ENCODE data around the gene ATP5F1D. TPM values are rescaled to one million over a fixed set of nuclear protein-coding genes. Genes with fewer than 3 reads are reported as not detected.

The ATP5F1D gene
- total and polyA plus RNA-seq, 2 of the 13 experiments (the other 11 are each of a cell fraction or from before 2014, with no cell fraction given), result 39.4 to 78.7 TPM

- TF ChIP-seq TGIF2 (CRISPR knock-in tag; IDR thresholded peaks at IDR 0.05) (no peak), IRF2 (CRISPR knock-in tag; IDR thresholded peaks at IDR 0.05) (no peak), ZNF7 (CRISPR knock-in tag; IDR thresholded peaks at IDR 0.05) (no peak), ZNF556 (CRISPR knock-in tag; IDR thresholded peaks at IDR 0.05; ENCODE audit: borderline replicate concordance) (no peak), MYC (CRISPR knock-in tag; IDR thresholded peaks at IDR 0.05; ENCODE audit: borderline replicate concordance) (peak; percentile 14; the same call in 1 of the 2 replicates), ZBTB40 (IDR thresholded peaks at IDR 0.05) (no peak), ZBTB40 (CRISPR knock-in tag; IDR thresholded peaks at IDR 0.05) (0 out of 2 replicates have a peak, but pooled peaks have one; percentile 34), ZNF773 (CRISPR knock-in tag; IDR thresholded peaks at IDR 0.05; ENCODE audit: borderline replicate concordance) (no peak), ZNF580 (CRISPR knock-in tag; IDR thresholded peaks at IDR 0.05; ENCODE audit: borderline replicate concordance, low read depth) (0 out of 2 replicates have a peak, but pooled peaks have one; percentile 6), MTF2 (CRISPR knock-in tag; IDR thresholded peaks at IDR 0.05; ENCODE audit: borderline replicate concordance) (no peak), LCORL (IDR thresholded peaks at IDR 0.05) (no peak), LCORL (CRISPR knock-in tag; IDR thresholded peaks at IDR 0.05) (0 out of 2 replicates have a peak, but pooled peaks have one; percentile 16), POGK (CRISPR knock-in tag; conservative IDR thresholded peaks at IDR 0.05) (no peak)
- TF ChIP-seq, protein P1, sequence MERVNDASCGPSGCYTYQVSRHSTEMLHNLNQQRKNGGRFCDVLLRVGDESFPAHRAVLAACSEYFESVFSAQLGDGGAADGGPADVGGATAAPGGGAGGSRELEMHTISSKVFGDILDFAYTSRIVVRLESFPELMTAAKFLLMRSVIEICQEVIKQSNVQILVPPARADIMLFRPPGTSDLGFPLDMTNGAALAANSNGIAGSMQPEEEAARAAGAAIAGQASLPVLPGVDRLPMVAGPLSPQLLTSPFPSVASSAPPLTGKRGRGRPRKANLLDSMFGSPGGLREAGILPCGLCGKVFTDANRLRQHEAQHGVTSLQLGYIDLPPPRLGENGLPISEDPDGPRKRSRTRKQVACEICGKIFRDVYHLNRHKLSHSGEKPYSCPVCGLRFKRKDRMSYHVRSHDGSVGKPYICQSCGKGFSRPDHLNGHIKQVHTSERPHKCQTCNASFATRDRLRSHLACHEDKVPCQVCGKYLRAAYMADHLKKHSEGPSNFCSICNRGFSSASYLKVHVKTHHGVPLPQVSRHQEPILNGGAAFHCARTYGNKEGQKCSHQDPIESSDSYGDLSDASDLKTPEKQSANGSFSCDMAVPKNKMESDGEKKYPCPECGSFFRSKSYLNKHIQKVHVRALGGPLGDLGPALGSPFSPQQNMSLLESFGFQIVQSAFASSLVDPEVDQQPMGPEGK (CRISPR knock-in tag; IDR thresholded peaks at IDR 0.05), result peak; percentile 70
Observed at GRCh38 chr19:1286487-1287353, 45.2 kb downstream of the ATP5F1D start (continued).

Measured in HepG2 (cell line).